Spleen (tissue), 7 donors: ENCODE results near the gene NRCAM.

Experiments
- POLR2A ChIP-seq, 3 donors: fragments of 450-650 bp; IDR thresholded peaks; one replicate each; pipeline ENCODE4 v1.5.1; 2017; ENCODE audit warnings: antibody characterized with exemption in 3 of 3, mild to moderate bottlenecking in 1 of 3
- TF ChIP-seq, protein P1 (sequence below), 11 experiments: fragments of 200-600 bp in 7 of 11; fragments of 450-650 bp in 4 of 11; sonication (generic) in 4 of 11; IDR thresholded peaks in 8 of 11; conservative IDR thresholded peaks in 3 of 11; 1 replicate in 7 of 11; 2 replicates in 4 of 11; pipeline versions ENCODE4 v1.4.0 to v1.8.0; 2016 to 2021; ENCODE audit warnings: antibody characterized with exemption in 11 of 11, inconsistent platforms in 4 of 11, mild to moderate bottlenecking in 1 of 11
- donor health status: DM: no; HTN: no; CAD: no; lungs with moderate emphysema.
- donor health status: DM: no; HTN: no; CAD: no.
- donor health status: DM: no; HTN: no; CAD: no.

DNA sequence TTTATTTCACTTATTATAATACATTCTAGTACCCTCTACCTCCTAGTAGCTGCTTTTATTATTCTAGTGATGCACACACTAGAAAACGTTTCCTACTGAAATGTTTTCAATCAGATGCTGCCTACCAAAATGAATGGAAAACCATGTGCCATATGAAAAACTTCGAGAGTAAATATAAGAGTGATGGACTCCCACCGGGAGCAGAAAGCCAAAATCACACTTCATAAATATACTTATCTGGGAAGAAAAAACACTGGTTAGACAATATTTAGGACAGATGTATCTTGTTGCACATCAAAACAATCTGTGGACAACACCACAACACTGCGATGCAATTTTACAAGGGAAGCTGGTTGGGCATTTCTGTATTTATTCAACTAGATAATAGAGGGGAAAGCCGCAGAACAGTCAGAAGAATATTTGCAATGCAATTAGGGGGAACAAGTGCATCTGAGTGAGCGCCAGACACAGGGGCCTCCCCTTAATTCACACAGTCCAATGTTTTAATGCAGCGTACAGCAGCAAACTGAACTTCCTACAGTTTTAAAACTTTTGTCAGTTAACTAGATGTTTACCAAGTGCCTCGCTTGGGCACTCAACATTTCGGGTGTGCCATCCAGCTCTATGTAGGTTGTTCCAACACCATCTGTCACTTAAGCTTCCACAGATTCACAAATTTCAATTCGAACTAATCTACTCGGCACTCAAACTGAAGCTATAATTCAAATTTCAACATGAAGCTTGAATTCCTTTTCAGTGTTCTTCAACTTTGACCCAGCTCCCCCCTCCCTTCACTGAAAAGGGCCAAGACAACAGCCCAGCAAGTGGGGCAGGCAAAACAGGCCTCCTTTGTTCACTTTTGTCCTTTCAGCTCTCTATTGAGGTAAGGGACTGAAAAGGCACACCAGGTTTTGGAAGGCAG, 7.4 kb downstream of the NRCAM start:
- no peak for TF ChIP-seq POLR2A (IDR thresholded peaks at IDR 0.05)
- TF ChIP-seq, protein P1, sequence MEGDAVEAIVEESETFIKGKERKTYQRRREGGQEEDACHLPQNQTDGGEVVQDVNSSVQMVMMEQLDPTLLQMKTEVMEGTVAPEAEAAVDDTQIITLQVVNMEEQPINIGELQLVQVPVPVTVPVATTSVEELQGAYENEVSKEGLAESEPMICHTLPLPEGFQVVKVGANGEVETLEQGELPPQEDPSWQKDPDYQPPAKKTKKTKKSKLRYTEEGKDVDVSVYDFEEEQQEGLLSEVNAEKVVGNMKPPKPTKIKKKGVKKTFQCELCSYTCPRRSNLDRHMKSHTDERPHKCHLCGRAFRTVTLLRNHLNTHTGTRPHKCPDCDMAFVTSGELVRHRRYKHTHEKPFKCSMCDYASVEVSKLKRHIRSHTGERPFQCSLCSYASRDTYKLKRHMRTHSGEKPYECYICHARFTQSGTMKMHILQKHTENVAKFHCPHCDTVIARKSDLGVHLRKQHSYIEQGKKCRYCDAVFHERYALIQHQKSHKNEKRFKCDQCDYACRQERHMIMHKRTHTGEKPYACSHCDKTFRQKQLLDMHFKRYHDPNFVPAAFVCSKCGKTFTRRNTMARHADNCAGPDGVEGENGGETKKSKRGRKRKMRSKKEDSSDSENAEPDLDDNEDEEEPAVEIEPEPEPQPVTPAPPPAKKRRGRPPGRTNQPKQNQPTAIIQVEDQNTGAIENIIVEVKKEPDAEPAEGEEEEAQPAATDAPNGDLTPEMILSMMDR (IDR thresholded peaks at IDR 0.05 in 8 of 11, conservative IDR thresholded peaks at IDR 0.05 in 3 of 11): no peak
